ENCODE results near the gene CHRDL1.

CHRDL1 gene, protein sequence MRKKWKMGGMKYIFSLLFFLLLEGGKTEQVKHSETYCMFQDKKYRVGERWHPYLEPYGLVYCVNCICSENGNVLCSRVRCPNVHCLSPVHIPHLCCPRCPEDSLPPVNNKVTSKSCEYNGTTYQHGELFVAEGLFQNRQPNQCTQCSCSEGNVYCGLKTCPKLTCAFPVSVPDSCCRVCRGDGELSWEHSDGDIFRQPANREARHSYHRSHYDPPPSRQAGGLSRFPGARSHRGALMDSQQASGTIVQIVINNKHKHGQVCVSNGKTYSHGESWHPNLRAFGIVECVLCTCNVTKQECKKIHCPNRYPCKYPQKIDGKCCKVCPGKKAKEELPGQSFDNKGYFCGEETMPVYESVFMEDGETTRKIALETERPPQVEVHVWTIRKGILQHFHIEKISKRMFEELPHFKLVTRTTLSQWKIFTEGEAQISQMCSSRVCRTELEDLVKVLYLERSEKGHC

DNA sequence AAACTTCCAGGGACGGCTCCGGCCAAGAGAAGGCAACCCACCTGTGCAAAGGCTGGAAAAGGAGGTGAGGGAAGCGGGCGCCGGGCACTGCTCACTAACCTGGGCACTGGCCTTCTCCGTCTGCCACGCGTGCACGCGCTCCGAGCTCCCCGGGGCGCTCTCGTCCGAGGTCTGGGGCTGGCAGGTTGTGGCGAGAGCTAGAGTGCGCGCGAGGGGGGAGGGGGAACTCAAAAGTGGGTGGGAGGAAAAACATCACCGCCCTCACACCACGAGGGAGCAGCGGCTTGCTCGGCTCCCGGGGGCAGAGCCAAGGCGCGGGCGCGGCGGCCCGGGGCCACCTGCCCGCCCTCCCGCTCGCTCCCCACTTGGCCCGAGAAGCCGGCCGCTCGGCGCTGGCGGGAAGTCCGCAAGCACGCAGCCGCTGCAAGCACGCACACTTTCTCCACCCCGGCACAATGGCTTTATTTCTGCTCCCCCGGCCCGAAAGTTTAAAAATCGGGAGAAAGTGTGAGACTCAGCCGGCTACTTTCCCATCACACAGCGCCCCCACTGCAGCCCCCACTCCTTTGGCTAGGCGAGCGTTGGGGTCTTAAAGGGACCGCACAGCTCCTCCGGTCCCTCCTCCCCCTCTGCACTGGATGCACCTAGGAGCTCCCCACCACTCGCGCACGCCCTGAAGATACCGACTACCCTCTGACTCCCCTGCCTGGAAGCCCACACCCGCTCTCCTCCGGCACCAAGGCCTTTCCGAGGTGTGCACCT is at the start of gene CHRDL1:
Gene CHRDL1 (minus strand): TSS at position 173 of the 762 bp plus-strand sequence. CDS start 3,636 bp downstream, outside the sequence.
- H3K9me3 ChIP-seq (ENCODE audit: insufficient read depth, low read length): no peaks in the 10 kb centered on the region
- no peaks in the 10 kb centered on the region for H3K79me2 ChIP-seq (ENCODE audit: insufficient read depth, low read length)
- H4K20me1 ChIP-seq (ENCODE audit: low read depth, low read length): no peaks in the 10 kb centered on the region
- no peak within 1 kb of the TSS for H2AFZ ChIP-seq (ENCODE audit: low read depth, low read length, severe bottlenecking)
- H3K27ac ChIP-seq (ENCODE audit: low read depth, low read length): no peak within 1 kb of the TSS
- no peaks in the 10 kb centered on the region for H3F3A ChIP-seq (ENCODE audit: insufficient read depth)
- no peak for TF ChIP-seq EZH2phosphoT487 (conservative IDR thresholded peaks at IDR 0.05; ENCODE audit: low read length)
- TF ChIP-seq, protein P1, sequence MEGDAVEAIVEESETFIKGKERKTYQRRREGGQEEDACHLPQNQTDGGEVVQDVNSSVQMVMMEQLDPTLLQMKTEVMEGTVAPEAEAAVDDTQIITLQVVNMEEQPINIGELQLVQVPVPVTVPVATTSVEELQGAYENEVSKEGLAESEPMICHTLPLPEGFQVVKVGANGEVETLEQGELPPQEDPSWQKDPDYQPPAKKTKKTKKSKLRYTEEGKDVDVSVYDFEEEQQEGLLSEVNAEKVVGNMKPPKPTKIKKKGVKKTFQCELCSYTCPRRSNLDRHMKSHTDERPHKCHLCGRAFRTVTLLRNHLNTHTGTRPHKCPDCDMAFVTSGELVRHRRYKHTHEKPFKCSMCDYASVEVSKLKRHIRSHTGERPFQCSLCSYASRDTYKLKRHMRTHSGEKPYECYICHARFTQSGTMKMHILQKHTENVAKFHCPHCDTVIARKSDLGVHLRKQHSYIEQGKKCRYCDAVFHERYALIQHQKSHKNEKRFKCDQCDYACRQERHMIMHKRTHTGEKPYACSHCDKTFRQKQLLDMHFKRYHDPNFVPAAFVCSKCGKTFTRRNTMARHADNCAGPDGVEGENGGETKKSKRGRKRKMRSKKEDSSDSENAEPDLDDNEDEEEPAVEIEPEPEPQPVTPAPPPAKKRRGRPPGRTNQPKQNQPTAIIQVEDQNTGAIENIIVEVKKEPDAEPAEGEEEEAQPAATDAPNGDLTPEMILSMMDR (IDR thresholded peaks at IDR 0.05; ENCODE audit: insufficient read depth, low read length, poor library complexity, severe bottlenecking): no peak
- H3K9me2 ChIP-seq (replicated peaks; ENCODE audit: insufficient read depth, low read length): no peaks in the 10 kb centered on the region
- no peak within 1 kb of the TSS for H3K9ac ChIP-seq (ENCODE audit: low read length)
- no peaks in the 10 kb centered on the region for H3K36me3 ChIP-seq (ENCODE audit: low read length)
- no peak within 1 kb of the TSS for H3K4me2 ChIP-seq (ENCODE audit: low read depth, low read length, poor library complexity, severe bottlenecking)
- H3K27me3 ChIP-seq (ENCODE audit: low read length): no peaks in the 10 kb centered on the region
- H3K4me3 ChIP-seq (ENCODE audit: insufficient read depth, low read length, poor library complexity, severe bottlenecking): no peak within 1 kb of the TSS

DNA sequence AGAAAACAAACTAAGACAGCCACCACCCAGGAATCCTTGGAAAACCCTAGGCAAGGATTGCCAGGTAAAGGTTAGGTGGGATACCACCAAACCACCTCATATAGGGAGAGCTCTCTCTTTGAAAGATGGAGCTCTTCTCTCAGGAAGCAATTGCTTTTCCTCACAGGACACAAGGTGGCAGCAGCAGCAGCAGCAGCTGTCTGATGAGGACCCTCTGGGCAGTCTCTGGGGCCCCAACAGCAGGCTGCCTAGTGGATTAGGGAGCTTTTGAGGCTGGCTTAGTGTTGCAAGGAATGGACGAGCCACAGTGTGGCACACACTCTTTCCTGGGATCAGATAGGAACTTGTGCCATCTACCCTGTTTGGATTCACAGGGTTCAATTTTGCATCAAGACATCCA is 41.4 kb upstream of the CHRDL1 start:
- Histone ChIP-seq H3K9me2 (replicated peaks; ENCODE audit: insufficient read depth, low read length) (no peaks in the 10 kb centered on the region), H2AFZ (ENCODE audit: low read depth, low read length, severe bottlenecking) (no peak overlapping the region), H3K27me3 (ENCODE audit: low read length) (no peaks in the 10 kb centered on the region), H4K20me1 (ENCODE audit: low read depth, low read length) (no peaks in the 10 kb centered on the region), H3K36me3 (ENCODE audit: low read length) (no peaks in the 10 kb centered on the region), H3K4me3 (ENCODE audit: insufficient read depth, low read length, poor library complexity, severe bottlenecking) (no peak overlapping the region), H3K9ac (ENCODE audit: low read length) (no peak overlapping the region), H3K9me3 (ENCODE audit: insufficient read depth, low read length) (no peaks in the 10 kb centered on the region), H3K27ac (ENCODE audit: low read depth, low read length) (no peak overlapping the region), H3K79me2 (ENCODE audit: insufficient read depth, low read length) (no peaks in the 10 kb centered on the region), H3F3A (ENCODE audit: insufficient read depth) (no peaks in the 10 kb centered on the region), H3K4me2 (ENCODE audit: low read depth, low read length, poor library complexity, severe bottlenecking) (no peak overlapping the region)
- TF ChIP-seq EZH2phosphoT487 (conservative IDR thresholded peaks at IDR 0.05; ENCODE audit: low read length): no peak
- TF ChIP-seq, protein P1 (IDR thresholded peaks at IDR 0.05; ENCODE audit: insufficient read depth, low read length, poor library complexity, severe bottlenecking): no peak

DNA sequence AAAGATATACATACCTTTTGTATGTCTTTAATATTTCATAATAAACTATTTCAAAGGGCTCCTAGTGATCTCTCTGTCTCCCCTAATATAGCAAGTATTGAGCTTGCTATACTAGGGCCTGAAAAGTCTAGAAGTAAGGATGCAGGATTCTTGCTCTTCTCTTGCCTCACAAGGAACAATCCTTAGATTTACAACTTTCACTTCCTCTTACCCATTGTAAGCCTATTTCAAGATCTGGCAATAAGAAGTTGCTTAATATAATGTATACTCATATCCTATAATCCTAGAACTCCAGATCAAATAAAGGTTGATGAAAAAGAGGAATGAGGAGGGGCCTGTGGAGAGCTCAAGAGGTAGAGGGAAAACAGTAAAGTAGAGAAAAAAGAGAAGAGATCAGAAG is 40.8 kb upstream of the CHRDL1 start:
- H3K79me2 ChIP-seq (ENCODE audit: insufficient read depth, low read length): no peaks in the 10 kb centered on the region
- no peaks in the 10 kb centered on the region for H4K20me1 ChIP-seq (ENCODE audit: low read depth, low read length)
- no peaks in the 10 kb centered on the region for H3K27me3 ChIP-seq (ENCODE audit: low read length)
- no peaks in the 10 kb centered on the region for H3K9me3 ChIP-seq (ENCODE audit: insufficient read depth, low read length)
- no peak overlapping the region for H3K4me2 ChIP-seq (ENCODE audit: low read depth, low read length, poor library complexity, severe bottlenecking)
- H3K27ac ChIP-seq (ENCODE audit: low read depth, low read length): no peak overlapping the region
- no peaks in the 10 kb centered on the region for H3F3A ChIP-seq (ENCODE audit: insufficient read depth)
- TF ChIP-seq, protein P1 (IDR thresholded peaks at IDR 0.05; ENCODE audit: insufficient read depth, low read length, poor library complexity, severe bottlenecking): no peak
- TF ChIP-seq EZH2phosphoT487 (conservative IDR thresholded peaks at IDR 0.05; ENCODE audit: low read length): no peak
- H3K4me3 ChIP-seq (ENCODE audit: insufficient read depth, low read length, poor library complexity, severe bottlenecking): no peak overlapping the region
- H3K9me2 ChIP-seq (replicated peaks; ENCODE audit: insufficient read depth, low read length): no peaks in the 10 kb centered on the region
- H3K9ac ChIP-seq (ENCODE audit: low read length): no peak overlapping the region
- no peaks in the 10 kb centered on the region for H3K36me3 ChIP-seq (ENCODE audit: low read length)
- no peak overlapping the region for H2AFZ ChIP-seq (ENCODE audit: low read depth, low read length, severe bottlenecking)

Data from SU-DHL-6 (cell line).